K562 treated with DMSO at 1 percent for 48 hours (cell line): ENCODE results near the gene SLC15A3. TPM values are rescaled to one million over a fixed set of nuclear protein-coding genes. Genes with fewer than 3 reads are reported as not detected.

Source experiments
- total RNA-seq: library from RNA; unstranded; fragments of 300-600 nt; gene quantifications from 2 replicates; pipeline ENCODE4 v1.2.3, GENCODE V29; 2022; ENCODE audit warnings: low replicate concordance; ENCODE audit errors: extremely low read depth

Gene SLC15A3
- total RNA-seq = not detected in 2 replicates

DNA sequence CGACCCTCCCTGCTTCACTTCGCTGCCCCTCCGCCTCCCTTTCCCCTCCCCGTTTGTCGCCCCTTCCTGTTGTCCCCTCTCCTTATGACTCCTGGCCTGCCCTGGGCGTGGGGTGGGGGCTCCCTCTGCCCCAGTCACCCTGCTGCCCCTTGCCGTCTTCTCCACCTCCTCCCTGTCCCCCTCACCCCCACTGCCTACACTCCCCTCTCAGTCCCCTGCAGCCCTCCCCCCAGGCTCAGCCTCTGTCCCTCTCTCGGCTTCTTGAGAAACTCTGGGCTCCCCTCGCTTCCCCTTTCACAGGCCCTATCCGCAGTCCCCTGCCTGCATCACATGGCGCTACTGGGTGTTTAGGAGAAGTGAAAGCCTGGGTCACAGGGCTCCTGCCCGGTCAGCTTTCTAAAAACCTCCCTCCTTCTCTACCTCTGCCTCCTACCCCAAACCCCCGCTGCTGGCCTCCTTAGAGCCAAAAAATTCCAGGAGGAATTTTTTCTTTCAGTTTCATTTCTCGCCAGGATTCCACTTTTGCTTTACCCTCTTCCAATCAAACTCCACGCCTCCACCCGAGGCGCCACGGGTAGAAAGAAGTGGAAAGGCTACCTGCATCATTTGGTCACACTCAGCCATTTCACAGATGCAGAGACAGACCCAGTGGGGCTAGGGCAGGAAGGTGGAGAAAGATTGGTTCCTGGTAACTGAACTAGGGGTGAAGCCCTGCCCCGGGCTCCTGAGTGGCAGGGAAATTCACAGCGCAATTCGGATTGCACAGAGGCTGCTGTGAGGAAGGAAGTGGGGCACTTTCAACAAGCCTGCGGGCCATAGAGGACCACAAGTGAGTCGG is at the start of gene SLC15A3:
Gene SLC15A3, minus strand, starts transcription at position 273 of the 838 bp plus-strand sequence. CDS start 625 bp downstream, outside the sequence.

GRCh38 chr11:60971520-60971919 is 19.5 kb upstream of the SLC15A3 start, which contains the start of gene CD6:
Gene CD6, plus strand, starts transcription at chr11:60971680. Its CDS starts 186 bp downstream, at chr11:60971866.

DNA sequence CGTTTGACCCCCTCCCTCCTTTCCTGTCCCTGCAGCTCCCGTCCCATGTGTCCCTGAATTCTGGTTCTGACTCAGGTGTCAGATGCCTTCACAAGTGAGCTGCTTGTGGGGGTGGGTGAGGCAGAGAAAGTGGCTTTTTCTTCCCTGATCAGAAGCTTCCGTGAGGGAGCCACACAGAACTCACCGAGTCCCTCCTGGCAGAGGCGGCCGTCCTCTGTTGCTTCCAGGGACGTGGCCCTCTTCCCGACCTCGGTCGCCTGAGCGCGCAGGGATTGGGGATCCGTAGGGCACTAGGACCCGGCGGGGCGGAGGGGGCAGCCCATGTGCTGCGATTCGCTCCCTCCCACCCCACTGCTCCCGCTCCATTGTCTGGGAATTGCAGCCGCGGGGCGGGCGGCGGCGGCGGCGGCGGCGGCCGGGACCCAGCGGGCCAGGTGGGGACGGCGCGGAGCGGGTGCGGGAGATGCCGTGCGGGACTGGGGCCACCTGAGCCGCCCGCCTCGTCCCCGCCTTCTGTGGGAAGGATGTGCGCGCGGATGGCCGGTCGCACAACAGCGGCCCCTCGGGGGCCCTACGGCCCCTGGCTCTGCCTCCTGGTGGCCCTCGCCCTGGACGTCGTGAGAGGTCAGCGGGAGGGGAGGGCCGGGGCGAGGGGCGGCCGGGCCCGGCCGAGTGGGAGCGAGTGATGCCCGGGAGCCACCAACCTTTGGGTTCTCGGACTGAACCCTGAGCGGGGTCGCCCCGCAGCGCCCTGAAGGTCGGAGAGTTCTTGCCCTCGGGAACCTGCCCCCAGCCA is 27.7 kb downstream of the SLC15A3 start, which contains the start of gene TMEM132A:
Gene TMEM132A, plus strand, starts transcription at position 351 of the 796 bp plus-strand sequence. Its CDS starts 174 bp downstream, at position 525.

DNA sequence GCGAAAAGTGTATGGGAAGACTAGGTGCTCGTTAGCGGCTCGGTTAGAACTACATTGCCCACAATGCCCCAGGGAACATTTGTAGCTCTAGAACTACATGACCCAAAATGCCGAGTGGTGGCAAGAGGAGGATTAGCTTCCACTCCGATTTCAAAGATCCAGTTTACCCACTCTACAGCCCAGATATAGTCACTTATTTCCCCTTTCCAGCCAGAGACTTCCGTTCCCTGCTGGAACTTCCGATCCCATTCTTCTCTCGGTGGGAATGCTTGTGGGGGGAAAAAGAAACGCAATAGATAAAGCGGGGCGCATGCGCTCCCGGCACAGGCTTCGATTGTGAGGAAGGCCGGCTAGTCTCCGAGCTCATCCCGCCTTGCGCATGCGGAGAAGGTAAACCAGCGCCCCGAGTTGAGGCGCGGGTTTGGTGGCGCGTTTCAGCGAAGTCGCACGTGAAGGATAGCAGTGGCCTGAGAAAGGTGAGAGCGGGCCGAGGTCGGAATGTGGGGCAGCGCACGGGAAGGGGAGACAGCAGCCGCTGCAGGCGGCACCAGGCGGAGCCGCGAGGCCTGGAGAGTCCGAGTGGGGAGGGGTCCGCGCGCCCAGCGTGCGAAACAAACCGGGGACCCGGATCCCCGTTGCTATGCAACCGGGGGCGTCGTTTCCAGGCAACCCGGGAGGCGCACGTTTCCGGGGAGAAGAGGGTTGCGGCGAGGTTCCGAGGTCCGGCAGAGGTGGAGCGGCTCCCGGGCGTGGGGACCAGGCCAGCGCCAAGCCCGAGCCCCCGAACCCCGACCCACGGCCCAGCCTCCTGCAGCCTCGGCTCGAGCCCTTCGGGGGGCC is 38.0 kb downstream of the SLC15A3 start, which contains the start of gene TMEM109:
Gene TMEM109, plus strand, starts transcription at position 366 of the 840 bp plus-strand sequence. CDS start 5,536 bp downstream, outside the sequence.

GRCh38 chr11:60906132-60906972 is 45.6 kb downstream of the SLC15A3 start, which contains the start of gene PRPF19:
Gene PRPF19, minus strand, starts transcription at chr11:60906585. Its CDS starts 203 bp downstream, at chr11:60906382.

Other genes with a start within 250 kb of the SLC15A3 start
- not detected in 2 replicates for gene MS4A18, start 227.5 kb downstream of the SLC15A3 start, total RNA-seq
- gene MS4A15, start 195.3 kb downstream of the SLC15A3 start, total RNA-seq = not detected in 2 replicates
- gene MS4A10, start 166.8 kb downstream of the SLC15A3 start, total RNA-seq = not detected in 2 replicates
- gene CCDC86, start 110.1 kb downstream of the SLC15A3 start, total RNA-seq = not detected in 2 replicates
- gene PTGDR2, start 96.2 kb downstream of the SLC15A3 start, total RNA-seq = not detected in 2 replicates
- gene ZP1, start 84.6 kb downstream of the SLC15A3 start, total RNA-seq = not detected in 2 replicates
- not detected in 2 replicates for gene PRPF19, start 45.6 kb downstream of the SLC15A3 start, total RNA-seq
- not detected in 2 replicates for gene TMEM109, start 38.0 kb downstream of the SLC15A3 start, total RNA-seq
- not detected in 2 replicates for gene TMEM132A, start 27.7 kb downstream of the SLC15A3 start, total RNA-seq
- not detected in 2 replicates for gene CD6, start 19.5 kb upstream of the SLC15A3 start, total RNA-seq
- not detected in 2 replicates for gene CD5, start 150.3 kb upstream of the SLC15A3 start, total RNA-seq
- not detected in 2 replicates for gene VPS37C, start 209.2 kb upstream of the SLC15A3 start, total RNA-seq